ENCODE data around the gene TMED8.

GRCh38 chr14:77376771-77377501 lies at the start of gene TMED8, which contains the start of gene SAMD15:
- TF ChIP-seq CTCF (optimal IDR thresholded peaks at IDR 0.05 in 1 of 3, IDR thresholded peaks at IDR 0.05 in 1 of 3, conservative IDR thresholded peaks at IDR 0.05 in 1 of 3; ENCODE audit: extremely low read depth in 1 of 3, insufficient read depth in 2 of 3, low read length in 3 of 3) (peak in 2 of 3 experiments; percentile 5 to 48), EZH2 (IDR thresholded peaks at IDR 0.05; ENCODE audit: low read length) (no peak)

Measured in keratinocyte (primary cell).